GM21367 (cell line): ENCODE data around the gene S100A9.
"Not testable (repeated sequence)": the region's sequence is repeated elsewhere in the genome, so short reads cannot be mapped to it uniquely, and the experiment has no call there.

Experiments used
- ATAC-seq: cut with Tn5 transposase; IDR thresholded peaks from one replicate; pipeline ENCODE4 v1.9.1; 2021; ENCODE audit not compliant: unreplicated experiment

The S100A9 gene

GRCh38 chr1:153357853-153358690, at the start of gene S100A9:
Gene S100A9, plus strand, starts transcription at chr1:153357854. Its CDS starts 430 bp downstream, at chr1:153358284.
- no peak for ATAC-seq

- ATAC-seq: no peak
These were observed 49.1 kb upstream of the S100A9 start for GRCh38 chr1:153308540-153308939.

- no peak for ATAC-seq
These were observed 48.2 kb upstream of the S100A9 start for GRCh38 chr1:153309441-153309840.

DNA sequence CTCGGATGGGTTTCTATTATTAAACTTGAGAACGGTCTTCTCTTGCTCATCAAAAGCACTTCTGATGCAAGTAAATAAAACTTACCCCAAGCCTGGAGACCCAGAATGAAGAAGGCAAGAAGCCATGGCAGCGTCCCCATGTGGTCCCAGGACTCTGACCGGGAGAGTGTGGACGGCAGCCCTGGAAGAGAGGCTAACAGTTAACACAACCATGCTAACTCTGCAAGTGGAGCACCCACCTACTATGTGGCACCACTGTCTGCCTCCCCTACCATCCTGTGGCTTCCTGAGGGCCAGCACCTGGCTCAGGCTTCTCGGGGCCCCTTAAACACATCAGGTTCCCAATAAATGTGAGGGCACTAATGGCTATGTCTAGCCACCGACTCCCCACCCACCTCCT, 47.1 kb upstream of the S100A9 start:
- no peak for ATAC-seq

DNA sequence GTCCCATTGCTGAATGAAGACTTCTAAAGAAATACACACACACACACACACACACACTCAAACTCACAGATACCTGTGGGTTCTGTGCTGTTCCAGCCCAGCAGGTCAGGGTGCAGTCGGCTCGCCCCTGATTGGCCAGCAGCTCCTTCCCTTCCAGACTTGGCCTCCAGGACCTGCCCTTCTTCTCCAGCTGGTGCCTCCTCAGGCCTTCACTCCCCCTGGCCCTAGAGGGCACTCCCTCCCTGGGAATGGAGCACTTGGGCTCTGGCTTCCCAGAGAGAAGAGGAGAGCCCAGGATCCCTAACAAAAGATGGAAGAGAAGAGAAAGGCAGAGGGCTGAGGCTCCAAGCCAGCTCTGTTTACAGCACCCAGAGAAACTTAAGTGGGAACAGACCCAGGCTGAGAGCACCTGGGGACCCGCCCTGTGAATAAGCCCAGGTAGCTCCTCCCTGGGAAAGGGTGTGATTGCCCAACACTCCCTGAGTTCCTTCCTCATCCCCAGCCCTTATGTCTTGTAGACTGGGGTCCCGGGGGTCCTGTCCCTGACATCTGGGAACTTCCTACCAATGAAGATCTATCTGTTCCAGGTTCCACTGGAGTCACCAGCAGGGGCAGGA, 45.0 kb upstream of the S100A9 start, which contains the start of gene PGLYRP3:
TSS of gene PGLYRP3 (minus strand) at position 383 of the 617 bp plus-strand sequence. CDS start 2,287 bp downstream, outside the sequence.
- ATAC-seq: no peak

- ATAC-seq: no peak
These were observed 44.4 kb upstream of the S100A9 start for GRCh38 chr1:153313288-153313687.

DNA sequence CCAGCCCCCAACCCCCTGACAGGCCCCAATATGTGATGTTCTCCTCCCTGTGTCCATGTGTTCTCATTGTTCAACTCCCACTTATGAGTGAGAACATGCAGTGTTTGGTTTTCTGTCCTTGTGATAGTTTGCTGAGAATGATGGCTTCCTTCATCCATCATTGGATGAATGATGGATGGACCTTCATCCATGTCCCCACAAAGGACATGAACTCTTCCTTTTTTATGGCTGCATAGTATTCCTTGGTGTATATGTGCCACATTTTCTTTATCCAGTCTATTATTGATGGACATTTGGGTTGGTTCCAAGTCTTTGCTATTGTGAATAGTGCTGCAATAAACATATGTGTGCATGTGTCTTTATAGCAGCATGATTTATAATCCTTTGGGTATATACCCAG, 43.3 kb upstream of the S100A9 start:
- not testable (repeated sequence) for ATAC-seq

GRCh38 chr1:153316013-153316412, 41.6 kb upstream of the S100A9 start:
- ATAC-seq: not testable (repeated sequence)

DNA sequence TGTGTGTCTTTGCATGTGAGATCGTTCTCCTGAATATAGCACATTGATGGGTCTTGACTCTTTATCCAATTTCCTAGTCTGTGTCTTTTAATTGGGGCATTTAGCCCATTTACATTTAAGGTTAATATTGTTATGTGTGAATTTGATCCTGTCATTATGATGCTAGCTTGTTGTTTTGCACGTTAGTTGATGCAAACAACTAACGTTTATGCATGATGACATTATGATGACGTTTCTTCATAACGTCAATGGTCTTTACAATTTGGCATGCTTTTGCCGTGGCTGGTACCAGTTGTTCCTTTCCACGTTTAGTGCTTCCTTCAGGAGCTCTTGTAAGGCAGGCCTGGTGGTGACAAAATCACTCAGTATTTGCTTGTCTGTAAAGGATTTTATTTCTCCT, 39.5 kb upstream of the S100A9 start:
- not testable (repeated sequence) for ATAC-seq

GRCh38 chr1:153322568-153322967, 35.1 kb upstream of the S100A9 start:
- ATAC-seq: no peak

DNA sequence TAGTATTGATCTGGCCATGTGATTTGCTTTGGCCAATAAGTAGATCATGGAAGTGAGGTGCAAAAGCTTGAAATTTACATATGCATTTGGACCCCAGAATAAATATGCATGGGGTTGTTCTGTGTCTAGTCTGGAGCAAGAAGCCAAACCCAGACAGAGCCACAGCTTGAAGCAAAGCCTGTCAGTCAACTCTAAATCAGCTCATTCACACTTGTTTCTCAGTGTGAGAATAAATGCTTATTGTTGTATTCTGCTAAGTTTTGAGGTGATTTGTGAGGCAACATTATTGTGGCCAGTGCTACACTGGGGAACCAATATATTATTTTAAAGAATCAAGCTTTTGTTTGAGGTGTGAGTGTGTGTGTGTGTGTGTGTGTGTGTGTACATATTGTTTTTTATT, 32.7 kb upstream of the S100A9 start:
- ATAC-seq: no peak

GRCh38 chr1:153333902-153334301, 23.8 kb upstream of the S100A9 start:
- ATAC-seq: no peak

DNA sequence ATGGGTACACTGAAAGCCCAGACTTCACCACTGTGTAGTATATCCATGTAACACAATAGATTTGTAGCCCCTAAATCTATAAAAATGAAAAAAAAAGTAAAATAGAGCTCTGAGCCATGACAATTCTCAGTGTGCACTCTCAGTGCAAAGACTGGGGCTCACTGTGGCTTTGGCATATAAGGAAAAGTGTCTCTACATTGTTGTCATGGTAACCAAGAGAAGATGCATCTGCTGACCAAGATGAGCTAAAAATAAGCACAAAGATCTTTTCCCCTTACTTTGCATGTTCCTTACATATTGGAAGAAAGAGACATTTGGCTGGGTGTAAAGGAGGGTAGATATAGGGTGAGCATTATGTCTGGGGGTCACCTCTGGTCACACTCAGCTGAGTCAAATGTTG, 21.0 kb upstream of the S100A9 start:
- ATAC-seq: no peak

DNA sequence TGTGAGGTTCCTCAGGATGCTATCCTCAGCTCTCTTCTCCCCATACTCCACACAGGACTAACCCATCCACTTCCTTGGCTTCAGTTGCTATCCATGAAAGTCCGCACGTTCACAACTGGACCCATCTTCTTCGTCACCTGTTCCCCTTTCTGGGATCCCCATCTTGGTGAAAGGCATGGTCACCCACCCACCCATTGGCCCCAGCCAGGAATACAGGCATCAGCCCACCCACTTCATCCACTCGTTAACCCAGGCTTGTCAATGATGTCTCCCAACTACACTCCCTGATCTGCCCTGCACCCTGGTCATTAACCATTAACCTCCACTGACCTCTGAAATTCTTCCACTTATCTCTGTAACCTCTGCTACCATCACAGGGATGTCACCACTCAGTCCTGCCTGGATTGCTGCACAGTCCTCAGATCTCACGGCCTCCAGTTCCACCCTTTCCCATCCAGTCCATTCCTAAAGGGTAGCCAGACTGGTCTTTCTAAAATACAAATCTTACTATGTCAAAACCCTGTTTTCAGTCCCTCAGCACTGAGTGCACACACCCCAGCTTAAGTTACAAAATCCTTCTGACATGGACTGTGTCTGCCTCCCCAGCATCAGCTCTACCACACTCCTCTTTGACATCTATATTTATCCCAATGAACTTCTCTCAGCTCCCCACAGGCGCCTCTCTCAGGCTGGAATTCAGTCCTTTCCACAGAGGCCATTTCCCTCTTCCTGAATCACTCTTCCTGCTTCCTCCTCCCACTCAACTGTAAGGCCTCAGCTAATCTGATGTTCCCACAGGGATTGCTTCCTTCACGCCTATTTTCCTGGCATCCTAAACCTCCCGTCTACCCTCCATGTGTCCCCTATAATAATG, 19.4 kb upstream of the S100A9 start:
- ATAC-seq: no peak

DNA sequence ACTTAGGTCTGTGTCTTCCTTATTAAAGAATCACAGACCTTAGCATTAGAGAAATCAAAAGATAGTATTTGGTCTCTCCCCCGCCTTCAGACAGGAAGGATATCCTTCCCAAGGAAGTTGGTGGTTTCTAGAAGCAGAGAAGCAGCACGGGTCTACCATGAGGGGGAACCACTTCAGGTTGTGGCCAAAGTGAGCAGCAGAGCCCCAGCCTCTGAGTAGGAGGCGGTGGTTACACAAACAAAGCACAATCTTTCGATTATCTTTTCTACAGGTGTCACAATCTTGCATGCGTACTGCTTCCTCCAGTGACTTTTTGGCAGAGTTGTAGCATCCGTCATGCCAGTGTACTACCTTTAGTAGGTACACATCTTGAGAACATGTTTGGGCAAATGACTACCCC, 17.9 kb upstream of the S100A9 start:
- no peak for ATAC-seq

DNA sequence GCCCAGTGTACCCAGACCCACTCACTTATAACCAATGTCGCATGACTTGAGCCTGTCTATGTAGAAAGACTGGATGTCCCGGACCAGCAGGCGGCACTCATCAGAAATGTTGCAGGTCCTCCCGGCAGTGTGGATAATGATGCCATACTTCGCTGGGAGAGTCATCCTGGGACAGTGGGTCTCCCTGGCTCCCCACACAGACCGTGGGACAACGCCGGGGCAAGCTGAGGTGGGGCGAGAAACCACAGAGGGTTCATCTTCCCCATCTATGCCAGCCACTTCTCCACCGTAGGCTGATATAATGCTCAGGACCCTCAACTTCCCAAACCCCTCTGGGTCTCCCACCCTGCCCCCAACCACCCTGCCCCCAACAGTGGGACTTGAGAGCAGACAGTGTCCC, 17.3 kb upstream of the S100A9 start:
- no peak for ATAC-seq

DNA sequence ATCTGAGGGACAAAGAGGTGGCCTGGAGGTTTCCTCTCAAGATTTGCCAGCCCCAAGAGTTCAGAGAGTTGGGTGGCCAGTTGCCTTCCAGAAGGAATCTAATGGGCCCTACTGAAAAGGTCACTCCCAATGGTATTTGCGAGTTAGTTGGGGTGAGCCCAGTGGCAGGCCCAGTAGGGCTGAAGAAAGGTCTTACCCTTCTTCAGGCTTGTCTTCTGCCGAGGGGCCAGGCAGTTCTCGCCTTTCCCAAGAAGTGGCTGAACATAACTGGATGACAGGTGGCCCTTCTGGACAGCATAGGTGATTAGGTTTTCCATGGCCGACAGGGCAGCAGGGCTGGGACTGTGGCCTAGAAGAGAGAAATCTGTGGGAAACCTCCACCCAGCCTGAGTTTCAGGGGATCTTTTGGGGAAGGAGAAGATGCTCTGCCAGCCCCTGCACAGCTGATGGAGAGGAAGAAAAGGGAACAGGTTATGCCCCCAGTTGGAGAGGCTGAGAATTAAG, 16.2 kb upstream of the S100A9 start:
- ATAC-seq: no peak

GRCh38 chr1:153342178-153342577, 15.5 kb upstream of the S100A9 start:
- ATAC-seq: no peak

DNA sequence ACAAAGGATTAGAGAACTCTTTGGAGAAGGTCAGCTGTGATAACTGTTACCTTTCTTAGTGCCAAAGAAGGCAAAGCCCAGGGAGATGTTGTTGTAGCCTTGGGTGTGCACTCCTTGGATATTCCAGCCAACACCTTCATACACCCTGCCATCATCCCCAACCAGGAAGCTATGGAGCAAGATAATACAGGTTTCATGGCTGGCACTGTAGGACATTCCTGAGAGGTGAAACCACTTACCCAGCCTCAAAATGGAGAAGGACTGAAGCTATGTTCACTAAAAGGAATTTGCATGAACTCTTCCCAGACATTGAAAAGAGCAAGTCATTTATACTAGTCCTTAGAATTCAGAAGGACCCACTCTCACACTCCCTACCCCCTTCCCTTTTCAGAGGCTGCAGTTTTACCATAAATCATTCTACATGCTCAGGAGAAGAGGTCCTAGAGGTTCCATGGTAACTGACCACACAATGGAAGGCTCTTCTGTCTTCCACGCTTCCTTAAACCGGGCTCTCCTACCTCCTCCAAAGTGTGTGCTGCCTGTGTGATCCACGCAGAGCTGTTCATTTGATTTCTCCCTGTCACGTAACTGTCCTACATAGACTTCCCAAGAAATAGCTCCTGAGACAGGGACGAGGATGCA, 14.5 kb upstream of the S100A9 start:
- no peak for ATAC-seq

GRCh38 chr1:153343811-153344717, 13.6 kb upstream of the S100A9 start:
- no peak for ATAC-seq
